ENCODE results near the gene SAPCD2.

Gene SAPCD2

GRCh38 chr9:137028263-137029057 is 41.9 kb downstream of the SAPCD2 start:
- DNase-seq: peak; percentile 82

GRCh38 chr9:137027369-137028262 is 42.7 kb downstream of the SAPCD2 start, which contains the start of gene ABCA2:
TSS of gene ABCA2 (minus strand) at chr9:137028237. CDS start at chr9:137028140, 97 bp downstream.
- no peak for DNase-seq

- no peak for DNase-seq
Observed at GRCh38 chr9:137026828-137027227, 43.5 kb downstream of the SAPCD2 start.

- no peak for DNase-seq
Observed at GRCh38 chr9:137026384-137026783, 44.0 kb downstream of the SAPCD2 start.

- no peak for DNase-seq
Observed at GRCh38 chr9:137025517-137025966, 44.8 kb downstream of the SAPCD2 start.

- no peak for DNase-seq
Observed at GRCh38 chr9:137023583-137023991, 46.8 kb downstream of the SAPCD2 start.

- DNase-seq: no peak
Observed at GRCh38 chr9:137023157-137023556, 47.2 kb downstream of the SAPCD2 start.

GRCh38 chr9:137022662-137023008 is 47.7 kb downstream of the SAPCD2 start:
- DNase-seq: no peak

GRCh38 chr9:137021979-137022661 is 48.2 kb downstream of the SAPCD2 start:
- DNase-seq: peak; percentile 75

- no peak for DNase-seq
Observed at GRCh38 chr9:137021568-137021978, 48.8 kb downstream of the SAPCD2 start.

- no peak for DNase-seq
Observed at GRCh38 chr9:137020771-137021567, 49.4 kb downstream of the SAPCD2 start.

- DNase-seq: no peak
Observed at GRCh38 chr9:137019891-137020683, 50.3 kb downstream of the SAPCD2 start.

- no peak for DNase-seq
Observed at GRCh38 chr9:137018761-137019559, 51.4 kb downstream of the SAPCD2 start.

GRCh38 chr9:137017791-137018497 is 52.4 kb downstream of the SAPCD2 start:
- no peak for DNase-seq

- DNase-seq: no peak
Observed at GRCh38 chr9:137017071-137017470, 53.3 kb downstream of the SAPCD2 start.

GRCh38 chr9:137016436-137016835 is 53.9 kb downstream of the SAPCD2 start:
- DNase-seq: no peak

- DNase-seq: no peak
Observed at GRCh38 chr9:137015976-137016375, 54.4 kb downstream of the SAPCD2 start.

GRCh38 chr9:137015540-137015930 is 54.8 kb downstream of the SAPCD2 start:
- DNase-seq: no peak

- no peak for DNase-seq
Observed at GRCh38 chr9:137014776-137015539, 55.4 kb downstream of the SAPCD2 start.

All from CD4-positive, alpha-beta T cell treated with Interleukin-17A for 4 hours (primary cell).